Measurements from ENCODE around the gene HGF.

HGF gene

GRCh38 chr7:81776161-81776560, 6.3 kb upstream of the HGF start:
- TF ChIP-seq CTCF (conservative IDR thresholded peaks at IDR 0.05; ENCODE audit: low read depth): no peak
- no peak overlapping the region for H3K27ac ChIP-seq
- POLR2A ChIA-PET (ENCODE audit: low non-redundant PET): no interaction called here
- CTCF ChIA-PET: no interaction called here
- no peak for DNase-seq (ENCODE audit: low spot score)

GRCh38 chr7:81775560-81775959, 5.7 kb upstream of the HGF start:
- TF ChIP-seq CTCF (conservative IDR thresholded peaks at IDR 0.05; ENCODE audit: low read depth): no peak
- ChIA-PET CTCF (no interaction called here), POLR2A (ENCODE audit: low non-redundant PET) (no interaction called here)
- no peak overlapping the region for H3K27ac ChIP-seq
- no peak for DNase-seq (ENCODE audit: low spot score)

DNA sequence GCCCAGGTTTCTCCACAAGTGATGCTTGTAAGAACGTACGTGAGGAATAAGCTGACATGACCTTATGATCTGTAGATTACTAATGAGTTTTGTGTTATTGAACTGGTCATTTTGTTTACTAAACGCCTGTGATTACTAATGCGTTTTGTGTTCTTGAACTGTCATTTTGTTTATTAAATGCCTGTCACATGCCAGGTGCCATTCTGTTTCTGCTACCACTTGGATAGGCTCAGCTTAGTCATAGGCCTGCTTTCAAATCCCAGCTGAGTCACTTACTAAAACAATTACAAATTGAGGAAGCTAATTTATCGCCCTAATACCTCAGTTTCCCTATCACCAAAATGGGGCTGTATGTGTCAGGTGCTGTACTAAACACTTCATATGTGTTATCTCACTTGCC, 4.7 kb upstream of the HGF start:
- ChIA-PET POLR2A (ENCODE audit: low non-redundant PET) (no interaction called here), CTCF (no interaction called here)
- no peak overlapping the region for H3K27ac ChIP-seq
- no peak for TF ChIP-seq CTCF (conservative IDR thresholded peaks at IDR 0.05; ENCODE audit: low read depth)
- no peak for DNase-seq (ENCODE audit: low spot score)

DNA sequence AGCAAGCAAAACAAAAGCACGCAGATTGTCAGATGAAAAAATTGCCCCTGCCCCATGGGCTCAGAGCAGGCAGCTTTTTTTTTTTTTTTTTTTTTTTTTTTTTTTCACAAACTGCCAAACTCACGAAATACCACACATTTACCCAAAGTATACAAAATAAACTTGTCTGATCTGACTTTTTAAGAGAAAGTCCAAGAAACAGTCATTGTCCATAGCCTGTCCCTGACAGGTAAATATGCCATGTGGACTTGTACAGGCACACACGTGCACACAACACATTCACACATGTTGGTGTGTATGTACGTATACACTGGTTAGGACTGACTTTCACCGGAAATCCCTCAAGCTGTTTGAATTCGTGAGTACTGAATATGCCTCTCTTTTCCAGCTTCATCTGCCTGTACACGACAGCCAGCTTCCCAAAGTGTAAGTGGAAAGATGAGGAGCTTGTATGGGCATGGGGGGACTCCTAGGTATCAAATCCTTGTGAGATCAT, 929 bp upstream of the HGF start:
- TF ChIP-seq CTCF (conservative IDR thresholded peaks at IDR 0.05; ENCODE audit: low read depth): no peak
- H3K27ac ChIP-seq: no peak overlapping the region
- POLR2A ChIA-PET (ENCODE audit: low non-redundant PET): no interaction called here
- DNase-seq (ENCODE audit: low spot score): no peak
- CTCF ChIA-PET: interaction anchor here (0.7 kb wide), 1 partner anchor 202 kb away, joined by 4 read pairs; no protein-coding TSS in a partner anchor

DNA sequence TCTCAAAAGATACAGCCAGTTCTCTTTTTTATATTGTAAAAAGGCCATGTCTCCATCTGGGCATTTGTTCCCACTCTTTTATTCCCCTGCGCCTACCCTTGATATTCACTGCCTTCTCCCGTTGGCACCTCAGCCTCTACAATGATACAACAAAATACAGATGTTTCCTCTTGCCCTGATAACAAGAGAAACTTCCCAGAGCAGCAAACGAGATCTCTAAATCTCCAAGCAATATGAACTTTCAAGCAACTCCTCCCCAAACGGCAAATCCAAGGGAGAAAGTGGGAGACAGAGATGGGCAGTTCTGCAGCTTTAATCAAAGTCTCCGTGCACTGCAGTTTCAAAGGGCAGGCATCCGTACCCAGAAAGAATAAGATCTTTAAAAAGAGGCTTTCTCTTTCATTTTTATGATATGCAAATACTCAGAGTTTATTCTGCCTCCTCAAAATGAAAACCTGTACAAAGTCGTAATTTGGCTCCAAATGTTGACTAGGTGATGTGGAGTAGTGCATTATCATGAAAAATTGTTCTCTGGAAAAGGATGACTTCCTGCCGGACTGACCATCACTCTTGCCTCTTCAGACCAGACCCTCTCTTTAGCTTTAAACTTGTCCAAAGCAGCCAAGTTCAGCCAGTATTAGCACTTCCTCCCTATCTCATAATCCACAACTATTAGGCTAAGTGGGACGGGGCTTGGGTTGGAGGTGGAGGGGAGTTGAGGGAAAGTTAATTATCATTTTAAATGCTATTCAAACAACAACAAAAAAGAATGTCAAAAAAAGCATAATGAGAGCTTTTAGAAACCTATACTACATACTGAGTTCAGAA, 682 bp downstream of the HGF start:
- TF ChIP-seq CTCF (conservative IDR thresholded peaks at IDR 0.05; ENCODE audit: low read depth): no peak
- H3K27ac ChIP-seq: no peak overlapping the region
- CTCF ChIA-PET: no interaction called here
- POLR2A ChIA-PET (ENCODE audit: low non-redundant PET): no interaction called here
- no peak for DNase-seq (ENCODE audit: low spot score)

DNA sequence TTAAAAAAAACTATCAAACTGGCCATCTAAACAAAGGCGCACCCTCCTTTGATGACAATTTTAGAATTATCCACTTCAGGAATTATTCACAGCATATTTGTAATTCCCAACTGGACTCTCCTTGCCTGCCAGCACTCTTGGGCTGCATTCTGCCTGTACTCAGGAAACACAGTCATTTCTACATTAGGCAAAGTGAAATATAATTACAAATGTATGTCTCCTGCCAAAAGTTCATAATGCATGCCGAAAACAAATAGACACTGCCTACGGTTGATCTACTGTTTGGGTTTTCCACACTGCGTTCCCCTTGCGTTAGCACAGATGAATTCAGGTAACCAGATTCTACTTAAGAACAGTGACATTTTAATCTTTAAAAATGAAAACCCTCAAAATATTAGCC, 1.9 kb downstream of the HGF start:
- no peak for TF ChIP-seq CTCF (conservative IDR thresholded peaks at IDR 0.05; ENCODE audit: low read depth)
- POLR2A ChIA-PET (ENCODE audit: low non-redundant PET): no interaction called here
- no peak overlapping the region for H3K27ac ChIP-seq
- DNase-seq (ENCODE audit: low spot score): no peak
- CTCF ChIA-PET: no interaction called here

Data from RWPE1 (cell line).